ENCODE results near the gene KLHL15. TPM values are rescaled to one million over a fixed set of nuclear protein-coding genes. Genes with fewer than 3 reads are reported as not detected.
A peak's percentile ranks its signal among the peaks of the same experiment; 100 is the strongest.

The KLHL15 gene
- total and polyA plus RNA-seq, 4 donors = 7.4 to 28.0 (median 13.1) TPM

- no peak for DNase-seq (ENCODE audit: low read depth in 4 of 6, low spot score in 6 of 6)
- 60% methylated on average over 1 of the region's 4 CpGs for WGBS (ENCODE audit: insufficient coverage)
- Histone ChIP-seq H3K27me3 (ENCODE audit: control insufficient read depth, insufficient read depth, low read length) (peaks cover 3% of the 10 kb centered on the region), H3K27ac (ENCODE audit: low read depth, low read length) (no peak overlapping the region), H3K4me1 (ENCODE audit: control insufficient read depth, insufficient read depth, low read length) (no peaks in the 10 kb centered on the region), H3K9me3 (ENCODE audit: control insufficient read depth, insufficient read depth, low read length) (no peaks in the 10 kb centered on the region), H3K36me3 (ENCODE audit: control insufficient read depth, insufficient read depth, low read length) (no peaks in the 10 kb centered on the region), H3K4me3 (ENCODE audit: low read depth, low read length) (no peak overlapping the region)
Measured at GRCh38 chrX:23937100-23937499, 89.9 kb downstream of the KLHL15 start.

- Histone ChIP-seq H3K27me3 (ENCODE audit: control insufficient read depth, insufficient read depth, low read length) (peaks cover 3% of the 10 kb centered on the region), H3K4me3 (ENCODE audit: low read depth, low read length) (no peak overlapping the region), H3K36me3 (ENCODE audit: control insufficient read depth, insufficient read depth, low read length) (no peaks in the 10 kb centered on the region), H3K9me3 (ENCODE audit: control insufficient read depth, insufficient read depth, low read length) (no peaks in the 10 kb centered on the region), H3K4me1 (ENCODE audit: control insufficient read depth, insufficient read depth, low read length) (no peaks in the 10 kb centered on the region), H3K27ac (ENCODE audit: low read depth, low read length) (no peak overlapping the region)
- WGBS (ENCODE audit: insufficient coverage) = no CpG with 5 or more reads among the region's 1 CpG
- peak in 2 of 6 donors; percentile 27 to 35 for DNase-seq (ENCODE audit: low read depth in 4 of 6, low spot score in 6 of 6)
Measured at GRCh38 chrX:23936180-23936579, 90.8 kb downstream of the KLHL15 start.

GRCh38 chrX:23935106-23935505, 91.9 kb downstream of the KLHL15 start:
- peaks cover 3% of the 10 kb centered on the region for H3K27me3 ChIP-seq (ENCODE audit: control insufficient read depth, insufficient read depth, low read length)
- DNase-seq (ENCODE audit: low read depth in 4 of 6, low spot score in 6 of 6) = no peak
- H3K4me3 ChIP-seq (ENCODE audit: low read depth, low read length) = no peak overlapping the region
- WGBS (ENCODE audit: insufficient coverage) = 100% methylated on average over 4 of the region's 11 CpGs
- no peaks in the 10 kb centered on the region for H3K4me1 ChIP-seq (ENCODE audit: control insufficient read depth, insufficient read depth, low read length)
- no peak overlapping the region for H3K27ac ChIP-seq (ENCODE audit: low read depth, low read length)
- no peaks in the 10 kb centered on the region for H3K9me3 ChIP-seq (ENCODE audit: control insufficient read depth, insufficient read depth, low read length)
- H3K36me3 ChIP-seq (ENCODE audit: control insufficient read depth, insufficient read depth, low read length) = no peaks in the 10 kb centered on the region

Other genes with a start within 250 kb of the KLHL15 start
- gene SAT1, start 244.0 kb downstream of the KLHL15 start, total RNA-seq = 100 to 1,000 TPM; 201 to 405 TPM
- gene SAT1, start 244.0 kb downstream of the KLHL15 start, polyA plus RNA-seq (ENCODE audit: insufficient read length in 2 of 2) = 100 to 1,000 TPM; 413 to 434 TPM
- gene APOO, start 119.2 kb downstream of the KLHL15 start, total RNA-seq = 10 to 100 TPM; 34.5 to 50.0 TPM
- 10 to 100 TPM; 73.3 to 79.7 TPM for gene APOO, start 119.2 kb downstream of the KLHL15 start, polyA plus RNA-seq (ENCODE audit: insufficient read length in 2 of 2)
- under 1 TPM; 0.11 to 0.30 TPM for gene CXorf58, start 119.2 kb downstream of the KLHL15 start, total RNA-seq
- under 1 TPM; 0.25 to 0.38 TPM for gene CXorf58, start 119.2 kb downstream of the KLHL15 start, polyA plus RNA-seq (ENCODE audit: insufficient read length in 2 of 2)
- gene EIF2S3, start 27.8 kb upstream of the KLHL15 start, total RNA-seq = 100 to 1,000 TPM; 122 to 158 TPM
- gene EIF2S3, start 27.8 kb upstream of the KLHL15 start, polyA plus RNA-seq (ENCODE audit: insufficient read length in 2 of 2) = 100 to 1,000 TPM in 1 of 2 donors, 10 to 100 TPM in 1; 86.1 to 100 TPM
- 10 to 100 TPM; 61.9 to 72.6 TPM for gene ZFX, start 122.5 kb upstream of the KLHL15 start, total RNA-seq
- 10 to 100 TPM; 15.1 to 18.0 TPM for gene ZFX, start 122.5 kb upstream of the KLHL15 start, polyA plus RNA-seq (ENCODE audit: insufficient read length in 2 of 2)